ENCODE measurements around the gene MYORG. TPM values are rescaled to one million over a fixed set of nuclear protein-coding genes. Genes with fewer than 3 reads are reported as not detected.

The MYORG gene
- total and polyA plus RNA-seq, 9 of the 15 experiments (the other 6 are each of a cell fraction or from before 2014, with no cell fraction given) = 0.06 to 0.82 (median 0.18) TPM

DNA sequence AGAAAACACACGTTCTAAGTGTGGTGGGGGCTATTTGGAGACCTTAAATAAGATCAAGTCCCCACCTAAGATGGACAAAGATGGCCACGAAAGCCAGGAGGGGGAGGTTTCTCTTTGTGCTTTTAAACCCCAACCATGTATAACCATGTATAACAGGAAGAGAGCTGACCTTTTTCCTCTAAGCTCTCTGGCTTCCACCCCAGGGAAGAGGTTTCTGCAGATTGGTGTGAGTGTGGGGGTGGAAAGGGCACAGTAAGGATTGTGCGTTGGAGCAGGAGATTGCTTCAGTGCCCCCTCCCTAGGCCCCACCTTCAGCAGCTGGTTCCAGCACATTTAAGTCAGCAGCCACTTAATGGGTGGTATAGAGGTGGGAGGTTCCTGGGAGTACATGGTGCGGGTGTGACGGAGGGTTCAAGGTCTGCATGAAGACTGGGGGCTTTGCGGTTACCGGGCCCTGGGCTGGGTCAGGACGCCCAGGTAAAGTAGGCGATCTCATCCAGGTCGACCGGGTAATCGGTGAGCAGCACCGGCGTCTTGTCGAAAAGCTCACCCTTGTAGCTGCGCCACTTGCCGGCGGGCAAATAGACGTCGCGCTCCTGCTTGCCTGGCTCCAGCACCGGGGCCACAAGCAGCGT lies 6.2 kb downstream of the MYORG start (continued):
- TF ChIP-seq ID3 (CRISPR knock-in tag; IDR thresholded peaks at IDR 0.05) = no peak
- TF ChIP-seq ID3 (tag; IDR thresholded peaks at IDR 0.05) = no peak
- TF ChIP-seq, protein P1, sequence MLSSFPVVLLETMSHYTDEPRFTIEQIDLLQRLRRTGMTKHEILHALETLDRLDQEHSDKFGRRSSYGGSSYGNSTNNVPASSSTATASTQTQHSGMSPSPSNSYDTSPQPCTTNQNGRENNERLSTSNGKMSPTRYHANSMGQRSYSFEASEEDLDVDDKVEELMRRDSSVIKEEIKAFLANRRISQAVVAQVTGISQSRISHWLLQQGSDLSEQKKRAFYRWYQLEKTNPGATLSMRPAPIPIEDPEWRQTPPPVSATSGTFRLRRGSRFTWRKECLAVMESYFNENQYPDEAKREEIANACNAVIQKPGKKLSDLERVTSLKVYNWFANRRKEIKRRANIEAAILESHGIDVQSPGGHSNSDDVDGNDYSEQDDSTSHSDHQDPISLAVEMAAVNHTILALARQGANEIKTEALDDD (IDR thresholded peaks at IDR 0.05) = no peak
- no peak for TF ChIP-seq CEBPB (tag; IDR thresholded peaks at IDR 0.05)
- no peak for TF ChIP-seq IRF1 (CRISPR knock-in tag; IDR thresholded peaks at IDR 0.05; ENCODE audit: borderline replicate concordance)

GRCh38 chr9:34369636-34370035 lies 7.1 kb downstream of the MYORG start:
- no TSS peak for BruUV-seq (replicated peaks)
- DNase-seq (ENCODE audit: extremely low read depth in 1 of 4, low spot score in 3 of 4) (no peak), ATAC-seq (no peak), FAIRE-seq (no peak)
- Histone ChIP-seq H3K4me2 (ENCODE audit: insufficient read depth, low read length) (no peak overlapping the region), H3K9me1 (ENCODE audit: control insufficient read depth, insufficient read depth, low read length) (no peaks in the 10 kb centered on the region), H3K9me3 (replicated peaks; ENCODE audit: control insufficient read depth, insufficient read depth, low read depth, low read length) (0 out of 2 replicates have a peak, but pooled peaks cover 2% of the 10 kb centered on the region), H3K4me1 (replicated peaks in 1 of 2; ENCODE audit: control insufficient read depth in 2 of 2, insufficient read depth in 2 of 2, low read length in 2 of 2) (no peaks in the 10 kb centered on the region; a peak in 1 of 5 replicates), H4K20me1 (replicated peaks; ENCODE audit: control insufficient read depth, insufficient read depth, low read length) (no peaks in the 10 kb centered on the region), H3K27ac (ENCODE audit: extremely low read depth, low read depth, low read length) (no peak overlapping the region), H2AFZ (ENCODE audit: low read depth, low read length) (no peak overlapping the region), H3K4me3 (no peak overlapping the region), H3K79me2 (ENCODE audit: control insufficient read depth, insufficient read depth, low read length) (no peaks in the 10 kb centered on the region), H3K36me3 (ENCODE audit: control insufficient read depth, insufficient read depth, low read length) (no peaks in the 10 kb centered on the region), H3K27me3 (ENCODE audit: control insufficient read depth in 2 of 2, insufficient read depth in 2 of 2, low read length in 2 of 2) (no peaks in the 10 kb centered on the region), H3K9ac (ENCODE audit: insufficient read depth in 1 of 2, low read depth in 2 of 2, low read length in 2 of 2) (no peak overlapping the region)
- CTCF ChIA-PET (ENCODE audit: low intra/inter-chr PET ratio) = no interaction called here
- POLR2A ChIA-PET = no interaction called here
- in situ Hi-C loops (cut with MboI) (no loop called here), intact Hi-C loops (cut with micrococcal nuclease) (no loop called here)
- WGBS (ENCODE audit: insufficient coverage, low coverage, missing lambda C conversion rate) = 8% methylated on average over 2 of the region's 4 CpGs
- TF ChIP-seq ZNF232 (CRISPR knock-in tag; IDR thresholded peaks at IDR 0.05) = no peak

Data from K562 (cell line).